K562 (cell line): Measurements from ENCODE around the gene DIP2A. TPM values are rescaled to one million over a fixed set of nuclear protein-coding genes. Genes with fewer than 3 reads are reported as not detected.
A peak's percentile ranks its signal among the peaks of the same experiment; 100 is the strongest.

ENCODE experiments used
- ARID3A ChIP-seq: IDR thresholded peaks from 2 replicates; pipeline ENCODE4 v1.6.1; 2012; ENCODE audit warnings: low read depth, low read length, improper control_type of control experiment, borderline replicate concordance
- CREM ChIP-seq: IDR thresholded peaks from 2 replicates; pipeline ENCODE4 v1.6.1; 2014; ENCODE audit warnings: antibody characterized with exemption, low read depth
- CXXC5 ChIP-seq: fragments of 250-450 bp; sonication (Bioruptor Pico); IDR thresholded peaks from 2 replicates; pipeline ENCODE4 v1.8.0; 2022; ENCODE audit warnings: inconsistent platforms, mild to moderate bottlenecking, moderate library complexity
- FOSL1 ChIP-seq: fragments of 200-800 bp; sonication (Bioruptor generic); conservative IDR thresholded peaks from 2 replicates; pipeline ENCODE4 v1.6.1; 2016; ENCODE audit warnings: missing genetic modification characterization, missing compliant biosample characterization
- GABPB1 ChIP-seq: sonication (generic); formaldehyde crosslinking; IDR thresholded peaks from 2 replicates; pipeline ENCODE4 v1.8.0; 2022; ENCODE audit warnings: mild to moderate bottlenecking, missing genetic modification reagents
- NR1H2 ChIP-seq: sonication (generic); formaldehyde crosslinking; IDR thresholded peaks from 2 replicates; pipeline ENCODE4 v1.4.0; 2020; ENCODE audit warnings: mild to moderate bottlenecking, missing genetic modification reagents
- POU5F1 ChIP-seq: fragments of 150-350 bp; IDR thresholded peaks from 2 replicates; pipeline ENCODE4 v1.6.1; 2014; ENCODE audit warnings: borderline replicate concordance, low read length, low read depth, mild to moderate bottlenecking; ENCODE audit not compliant: partially characterized antibody
- PRDM10 ChIP-seq: fragments of 450-650 bp; IDR thresholded peaks from 2 replicates; pipeline ENCODE4 v1.6.1; 2018; ENCODE audit not compliant: partially characterized antibody
- PTBP1 ChIP-seq: fragments of 200-400 bp; formaldehyde crosslinking; IDR thresholded peaks from 2 replicates; pipeline ENCODE4 v1.6.1; 2017; ENCODE audit warnings: low read depth, low read length
- RCOR1 ChIP-seq, 2 experiments: IDR thresholded peaks; 2 replicates each; pipeline ENCODE4 v1.6.1; 2012; ENCODE audit warnings: low read depth in 2 of 2, low read length in 2 of 2, borderline replicate concordance in 1 of 2, improper control_type of control experiment in 1 of 2
- SETDB1 ChIP-seq: IDR thresholded peaks from one replicate; pipeline ENCODE4 v1.6.1; 2012; ENCODE audit warnings: low read length, control low read depth, inconsistent platforms
- polyA plus RNA-seq, 8 experiments: library from polyadenylated mRNA; depleted of rRNA in 4 of 8; stranded (reverse) in 5 of 8; unstranded in 3 of 8; fragments of >200 nt; fragmentation: Nextera tagmentation in 2 of 8; fragmentation: Illumina TruSeq in 1 of 8; extraction: Ambion mirVana in 2 of 8; extraction: Trizol in 1 of 8; gene quantifications; 2 replicates each; pipeline versions ENCODE4 v1.2.1 to v1.2.3, GENCODE V29; 2011 to 2014; ENCODE audit warnings: inconsistent platforms in 1 of 8, missing spikeins in 1 of 8
- total RNA-seq, 7 experiments: library from RNA; depleted of rRNA in 6 of 7; stranded (reverse); fragments of >200 nt in 6 of 7; fragmentation: Illumina TruSeq in 2 of 7; extraction: Trizol in 2 of 7; gene quantifications; 2 replicates each; pipeline versions ENCODE4 v1.2.1 to v1.2.3, GENCODE V29; 2011 to 2021; ENCODE audit warnings: low replicate concordance in 1 of 7
- TF ChIP-seq, protein P1 (sequence below): fragments of 250-450 bp; sonication (Bioruptor Pico); IDR thresholded peaks from 2 replicates; pipeline ENCODE4 v1.8.0; 2022; ENCODE audit warnings: moderate library complexity, mild to moderate bottlenecking, inconsistent platforms
- TF ChIP-seq, protein P2 (sequence below): fragments of 200-800 bp; sonication (Bioruptor generic); IDR thresholded peaks from 2 replicates; pipeline ENCODE4 v1.6.1; 2016; ENCODE audit warnings: missing genetic modification characterization, missing compliant biosample characterization

DIP2A gene
- total and polyA plus RNA-seq, 9 of the 15 experiments (the other 6 are each of a cell fraction or from before 2014, with no cell fraction given) = 4.3 to 34.5 (median 20.3) TPM

DNA sequence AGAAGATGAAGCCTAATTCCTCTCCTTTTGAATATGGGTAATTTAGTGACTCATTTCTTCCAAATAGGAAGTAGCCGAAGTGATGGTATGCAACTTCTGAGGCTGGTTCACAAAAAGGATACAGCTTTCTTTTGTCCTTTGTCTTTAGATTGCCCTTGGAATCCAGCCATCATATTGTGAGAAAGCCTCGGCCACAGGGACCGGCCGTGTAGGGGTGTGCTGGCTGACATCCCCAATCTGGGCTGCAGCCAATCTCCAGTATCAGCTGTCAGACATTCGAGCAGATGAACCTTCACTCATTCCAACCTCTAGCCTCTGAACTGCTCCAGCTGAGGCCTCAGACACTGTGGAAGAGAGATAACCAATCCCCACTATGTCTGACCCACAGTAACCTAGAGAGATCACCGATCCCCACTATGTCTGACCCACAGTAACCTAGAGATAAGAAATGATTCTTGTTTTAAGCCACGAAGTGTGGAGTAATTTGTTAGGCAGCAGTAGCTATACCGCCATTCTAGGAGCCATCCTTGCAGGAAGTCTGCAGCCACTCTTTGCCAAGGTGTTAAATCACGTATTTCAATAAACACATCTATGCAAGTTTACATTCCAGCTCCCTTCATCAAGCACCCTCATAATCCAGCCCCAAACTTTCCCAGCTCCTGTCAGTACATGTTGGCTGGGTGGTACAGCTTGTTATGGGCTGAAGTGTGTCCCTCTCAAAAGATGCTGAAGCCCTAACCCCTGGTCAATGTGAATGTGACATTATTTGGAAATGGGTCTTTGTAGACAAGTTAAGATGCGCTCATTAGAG is 2.9 kb upstream of the DIP2A start (continued):
- TF ChIP-seq ARID3A (peak; percentile 29; the same call in 1 of the 2 replicates), CREM (peak; percentile 71; the same call in 1 of the 2 replicates), PRDM10 (peak; percentile 72), SETDB1 (no peak), GABPB1 (CRISPR knock-in tag) (peak; percentile 42; the same call in 1 of the 2 replicates), RCOR1 (IDR thresholded peaks at IDR 0.05; ENCODE audit: borderline replicate concordance in 1 of 2, low read depth in 2 of 2, low read length in 2 of 2) (peak; percentile 76 to 96), CXXC5 (CRISPR knock-in tag) (peak; percentile 69), POU5F1 (no peak), FOSL1 (tag) (peak; percentile 73), NR1H2 (CRISPR knock-in tag) (peak; percentile 100), PTBP1 (no peak)
- TF ChIP-seq, protein P1, sequence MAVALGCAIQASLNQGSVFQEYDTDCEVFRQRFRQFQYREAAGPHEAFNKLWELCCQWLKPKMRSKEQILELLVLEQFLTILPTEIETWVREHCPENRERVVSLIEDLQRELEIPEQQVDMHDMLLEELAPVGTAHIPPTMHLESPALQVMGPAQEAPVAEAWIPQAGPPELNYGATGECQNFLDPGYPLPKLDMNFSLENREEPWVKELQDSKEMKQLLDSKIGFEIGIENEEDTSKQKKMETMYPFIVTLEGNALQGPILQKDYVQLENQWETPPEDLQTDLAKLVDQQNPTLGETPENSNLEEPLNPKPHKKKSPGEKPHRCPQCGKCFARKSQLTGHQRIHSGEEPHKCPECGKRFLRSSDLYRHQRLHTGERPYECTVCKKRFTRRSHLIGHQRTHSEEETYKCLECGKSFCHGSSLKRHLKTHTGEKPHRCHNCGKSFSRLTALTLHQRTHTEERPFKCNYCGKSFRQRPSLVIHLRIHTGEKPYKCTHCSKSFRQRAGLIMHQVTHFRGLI = 0 out of 2 replicates have a peak, but pooled peaks have one; percentile 29
- TF ChIP-seq, protein P2, sequence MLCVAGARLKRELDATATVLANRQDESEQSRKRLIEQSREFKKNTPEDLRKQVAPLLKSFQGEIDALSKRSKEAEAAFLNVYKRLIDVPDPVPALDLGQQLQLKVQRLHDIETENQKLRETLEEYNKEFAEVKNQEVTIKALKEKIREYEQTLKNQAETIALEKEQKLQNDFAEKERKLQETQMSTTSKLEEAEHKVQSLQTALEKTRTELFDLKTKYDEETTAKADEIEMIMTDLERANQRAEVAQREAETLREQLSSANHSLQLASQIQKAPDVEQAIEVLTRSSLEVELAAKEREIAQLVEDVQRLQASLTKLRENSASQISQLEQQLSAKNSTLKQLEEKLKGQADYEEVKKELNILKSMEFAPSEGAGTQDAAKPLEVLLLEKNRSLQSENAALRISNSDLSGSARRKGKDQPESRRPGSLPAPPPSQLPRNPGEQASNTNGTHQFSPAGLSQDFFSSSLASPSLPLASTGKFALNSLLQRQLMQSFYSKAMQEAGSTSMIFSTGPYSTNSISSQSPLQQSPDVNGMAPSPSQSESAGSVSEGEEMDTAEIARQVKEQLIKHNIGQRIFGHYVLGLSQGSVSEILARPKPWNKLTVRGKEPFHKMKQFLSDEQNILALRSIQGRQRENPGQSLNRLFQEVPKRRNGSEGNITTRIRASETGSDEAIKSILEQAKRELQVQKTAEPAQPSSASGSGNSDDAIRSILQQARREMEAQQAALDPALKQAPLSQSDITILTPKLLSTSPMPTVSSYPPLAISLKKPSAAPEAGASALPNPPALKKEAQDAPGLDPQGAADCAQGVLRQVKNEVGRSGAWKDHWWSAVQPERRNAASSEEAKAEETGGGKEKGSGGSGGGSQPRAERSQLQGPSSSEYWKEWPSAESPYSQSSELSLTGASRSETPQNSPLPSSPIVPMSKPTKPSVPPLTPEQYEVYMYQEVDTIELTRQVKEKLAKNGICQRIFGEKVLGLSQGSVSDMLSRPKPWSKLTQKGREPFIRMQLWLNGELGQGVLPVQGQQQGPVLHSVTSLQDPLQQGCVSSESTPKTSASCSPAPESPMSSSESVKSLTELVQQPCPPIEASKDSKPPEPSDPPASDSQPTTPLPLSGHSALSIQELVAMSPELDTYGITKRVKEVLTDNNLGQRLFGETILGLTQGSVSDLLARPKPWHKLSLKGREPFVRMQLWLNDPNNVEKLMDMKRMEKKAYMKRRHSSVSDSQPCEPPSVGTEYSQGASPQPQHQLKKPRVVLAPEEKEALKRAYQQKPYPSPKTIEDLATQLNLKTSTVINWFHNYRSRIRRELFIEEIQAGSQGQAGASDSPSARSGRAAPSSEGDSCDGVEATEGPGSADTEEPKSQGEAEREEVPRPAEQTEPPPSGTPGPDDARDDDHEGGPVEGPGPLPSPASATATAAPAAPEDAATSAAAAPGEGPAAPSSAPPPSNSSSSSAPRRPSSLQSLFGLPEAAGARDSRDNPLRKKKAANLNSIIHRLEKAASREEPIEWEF = 0 out of 2 replicates have a peak, but pooled peaks have one; percentile 26
